Measurements from ENCODE around the gene ROCK2.
A peak's percentile ranks its signal among the peaks of the same experiment; 100 is the strongest.

Gene ROCK2

DNA sequence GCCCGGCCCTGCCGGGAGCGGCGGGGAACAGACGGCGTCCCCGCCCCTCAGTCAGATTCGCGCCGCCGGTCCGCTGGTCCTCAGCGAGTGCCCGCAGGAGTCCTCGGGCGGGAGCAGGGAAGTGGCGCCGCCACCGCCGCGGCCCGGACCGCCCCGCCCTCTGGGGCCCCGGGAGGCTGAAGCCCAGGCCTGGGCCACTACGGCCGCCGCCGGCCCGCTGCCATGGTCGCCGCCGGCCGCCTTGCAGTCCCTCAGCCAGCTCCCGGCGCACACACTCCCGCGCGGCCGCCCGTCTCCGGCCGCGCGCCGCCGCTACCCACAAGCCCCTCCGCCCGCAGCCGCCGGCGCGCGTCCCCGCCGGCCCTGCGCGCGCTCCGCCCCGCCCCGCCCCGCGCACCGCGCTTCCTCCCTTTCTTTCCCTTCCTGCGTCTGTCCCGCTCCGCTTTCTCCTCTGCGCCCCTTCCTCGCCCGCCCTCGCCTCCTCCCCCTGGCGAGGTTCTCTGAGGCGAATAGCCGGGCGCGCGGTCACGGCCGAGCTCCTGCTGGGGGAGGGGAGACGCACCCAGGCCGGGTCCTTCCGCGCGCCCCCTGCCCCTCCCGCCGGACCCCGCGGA, at the start of gene ROCK2:
TSS of gene ROCK2 (minus strand) at position 295 of the 614 bp plus-strand sequence. CDS start 500 bp downstream, outside the sequence.
- Histone ChIP-seq H3K79me2 (ENCODE audit: insufficient read depth, low read depth) (peaks cover 41% of the 10 kb centered on the region), H3K9ac (peak within 1 kb of the TSS; percentile 67), H3K4me2 (peak within 1 kb of the TSS; percentile 95), H2AFZ (ENCODE audit: low read depth) (peak within 1 kb of the TSS; percentile 89), H4K20me1 (ENCODE audit: insufficient read depth) (peaks cover 9% of the 10 kb centered on the region; the same call in 1 of the 2 replicates), H3K27ac (peak within 1 kb of the TSS; percentile 32), H3K36me3 (ENCODE audit: insufficient read depth) (no peaks in the 10 kb centered on the region), H3K4me1 (ENCODE audit: low read depth, poor library complexity, severe bottlenecking) (peaks cover 31% of the 10 kb centered on the region), H3K4me3 (IDR thresholded peaks at IDR 0.05; ENCODE audit: insufficient read depth, low read depth, low read length) (peak within 1 kb of the TSS; percentile 77), H3K27me3 (ENCODE audit: insufficient read depth, low read depth) (no peaks in the 10 kb centered on the region)
- TF ChIP-seq, protein P1, sequence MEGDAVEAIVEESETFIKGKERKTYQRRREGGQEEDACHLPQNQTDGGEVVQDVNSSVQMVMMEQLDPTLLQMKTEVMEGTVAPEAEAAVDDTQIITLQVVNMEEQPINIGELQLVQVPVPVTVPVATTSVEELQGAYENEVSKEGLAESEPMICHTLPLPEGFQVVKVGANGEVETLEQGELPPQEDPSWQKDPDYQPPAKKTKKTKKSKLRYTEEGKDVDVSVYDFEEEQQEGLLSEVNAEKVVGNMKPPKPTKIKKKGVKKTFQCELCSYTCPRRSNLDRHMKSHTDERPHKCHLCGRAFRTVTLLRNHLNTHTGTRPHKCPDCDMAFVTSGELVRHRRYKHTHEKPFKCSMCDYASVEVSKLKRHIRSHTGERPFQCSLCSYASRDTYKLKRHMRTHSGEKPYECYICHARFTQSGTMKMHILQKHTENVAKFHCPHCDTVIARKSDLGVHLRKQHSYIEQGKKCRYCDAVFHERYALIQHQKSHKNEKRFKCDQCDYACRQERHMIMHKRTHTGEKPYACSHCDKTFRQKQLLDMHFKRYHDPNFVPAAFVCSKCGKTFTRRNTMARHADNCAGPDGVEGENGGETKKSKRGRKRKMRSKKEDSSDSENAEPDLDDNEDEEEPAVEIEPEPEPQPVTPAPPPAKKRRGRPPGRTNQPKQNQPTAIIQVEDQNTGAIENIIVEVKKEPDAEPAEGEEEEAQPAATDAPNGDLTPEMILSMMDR (conservative IDR thresholded peaks at IDR 0.05; ENCODE audit: low read depth, low read length), result no peak

DNA sequence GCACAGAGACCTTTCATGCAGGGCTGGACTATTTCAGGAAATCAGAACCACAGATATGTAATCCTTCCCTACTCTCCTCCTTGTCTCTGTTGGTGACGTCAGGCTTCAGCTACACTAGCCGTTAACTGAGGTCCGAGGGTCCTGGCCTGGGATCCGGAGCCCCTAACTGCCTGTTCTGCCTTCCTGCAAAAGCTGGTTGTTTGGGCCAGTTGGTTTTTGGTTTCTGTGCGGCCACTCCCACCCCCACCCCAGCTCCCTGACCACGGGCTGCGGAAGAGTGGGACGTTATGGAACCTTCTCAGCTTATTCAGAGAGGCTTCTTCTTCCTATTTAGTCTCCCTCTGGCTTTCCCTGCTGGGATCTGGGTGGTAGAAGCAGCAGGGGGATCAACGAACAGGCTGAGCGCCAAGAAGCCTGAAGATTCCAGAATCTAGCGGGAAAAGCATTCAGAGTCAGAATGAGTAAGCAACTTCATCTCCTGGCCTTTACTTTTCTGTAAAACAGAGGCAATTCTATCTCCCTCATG, 49.3 kb upstream of the ROCK2 start:
- H3K36me3 ChIP-seq (ENCODE audit: insufficient read depth), result no peaks in the 10 kb centered on the region

DNA sequence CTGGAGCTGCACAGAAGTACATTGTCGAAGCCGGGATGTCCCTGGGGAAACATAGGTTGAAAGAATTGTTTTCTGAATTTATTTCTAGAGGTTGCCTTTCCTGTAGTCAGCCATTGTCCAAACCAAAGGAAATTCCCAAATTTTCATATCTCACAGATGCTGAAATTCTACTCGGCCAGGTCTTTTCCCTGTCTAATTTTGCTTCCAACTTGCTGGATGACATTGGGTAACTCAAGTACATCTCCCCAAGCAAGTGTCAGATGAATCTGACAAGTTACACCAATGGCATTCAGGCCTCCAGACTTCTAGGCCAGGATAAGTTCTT, 47.5 kb upstream of the ROCK2 start:
- H3K9ac ChIP-seq, result no peak overlapping the region
- H2AFZ ChIP-seq (ENCODE audit: low read depth), result no peak overlapping the region
- H3K36me3 ChIP-seq (ENCODE audit: insufficient read depth), result no peaks in the 10 kb centered on the region
- no peak overlapping the region for H3K27ac ChIP-seq
- TF ChIP-seq, protein P1 (conservative IDR thresholded peaks at IDR 0.05; ENCODE audit: low read depth, low read length), result no peak
- no peaks in the 10 kb centered on the region for H3K79me2 ChIP-seq (ENCODE audit: insufficient read depth, low read depth)
- H3K4me3 ChIP-seq (IDR thresholded peaks at IDR 0.05; ENCODE audit: insufficient read depth, low read depth, low read length), result no peak overlapping the region
- no peaks in the 10 kb centered on the region for H3K4me1 ChIP-seq (ENCODE audit: low read depth, poor library complexity, severe bottlenecking)
- no peak overlapping the region for H3K4me2 ChIP-seq
- no peaks in the 10 kb centered on the region for H4K20me1 ChIP-seq (ENCODE audit: insufficient read depth)
- no peaks in the 10 kb centered on the region for H3K27me3 ChIP-seq (ENCODE audit: insufficient read depth, low read depth)

More for the DNA sequence above, 49.3 kb upstream of the ROCK2 start:
- no peaks in the 10 kb centered on the region for H3K79me2 ChIP-seq (ENCODE audit: insufficient read depth, low read depth)
- H4K20me1 ChIP-seq (ENCODE audit: insufficient read depth), result no peaks in the 10 kb centered on the region
- no peak overlapping the region for H3K4me3 ChIP-seq (IDR thresholded peaks at IDR 0.05; ENCODE audit: insufficient read depth, low read depth, low read length)
- H2AFZ ChIP-seq (ENCODE audit: low read depth), result no peak overlapping the region
- no peaks in the 10 kb centered on the region for H3K4me1 ChIP-seq (ENCODE audit: low read depth, poor library complexity, severe bottlenecking)
- no peak overlapping the region for H3K4me2 ChIP-seq
- H3K27ac ChIP-seq, result no peak overlapping the region
- H3K27me3 ChIP-seq (ENCODE audit: insufficient read depth, low read depth), result no peaks in the 10 kb centered on the region
- TF ChIP-seq, protein P1 (conservative IDR thresholded peaks at IDR 0.05; ENCODE audit: low read depth, low read length), result no peak
- H3K9ac ChIP-seq, result no peak overlapping the region

DNA sequence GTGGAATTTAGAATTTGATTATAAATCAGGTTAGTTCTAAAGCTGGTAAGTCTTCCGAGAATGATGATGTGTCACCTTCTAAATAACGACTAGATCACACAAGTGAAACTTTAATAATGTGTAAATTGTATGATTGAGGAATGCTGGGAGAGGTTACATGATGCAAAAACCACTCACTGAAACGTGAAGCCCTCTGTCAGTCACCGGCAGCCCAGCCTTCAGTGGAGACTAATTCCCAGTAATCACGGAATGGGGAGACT, 45.9 kb upstream of the ROCK2 start:
- Histone ChIP-seq H3K9ac (no peak overlapping the region), H3K79me2 (ENCODE audit: insufficient read depth, low read depth) (no peaks in the 10 kb centered on the region), H2AFZ (ENCODE audit: low read depth) (no peak overlapping the region), H3K27ac (no peak overlapping the region), H3K4me3 (IDR thresholded peaks at IDR 0.05; ENCODE audit: insufficient read depth, low read depth, low read length) (no peak overlapping the region), H3K4me2 (no peak overlapping the region), H4K20me1 (ENCODE audit: insufficient read depth) (no peaks in the 10 kb centered on the region), H3K4me1 (ENCODE audit: low read depth, poor library complexity, severe bottlenecking) (no peaks in the 10 kb centered on the region), H3K36me3 (ENCODE audit: insufficient read depth) (no peaks in the 10 kb centered on the region), H3K27me3 (ENCODE audit: insufficient read depth, low read depth) (no peaks in the 10 kb centered on the region)
- TF ChIP-seq, protein P1 (conservative IDR thresholded peaks at IDR 0.05; ENCODE audit: low read depth, low read length), result no peak

Measured in KMS-11 (cell line).